SKM-1 treated with dmso at 0.1 percent for 144 hours (cell line): Measurements from ENCODE around the gene EFCAB6.

ENCODE experiments used
- DNase-seq: peaks from one replicate; lab custom pipeline; 2025; ENCODE audit not compliant: unreplicated experiment; lab: John Stamatoyannopoulos, UW

EFCAB6 gene

DNA sequence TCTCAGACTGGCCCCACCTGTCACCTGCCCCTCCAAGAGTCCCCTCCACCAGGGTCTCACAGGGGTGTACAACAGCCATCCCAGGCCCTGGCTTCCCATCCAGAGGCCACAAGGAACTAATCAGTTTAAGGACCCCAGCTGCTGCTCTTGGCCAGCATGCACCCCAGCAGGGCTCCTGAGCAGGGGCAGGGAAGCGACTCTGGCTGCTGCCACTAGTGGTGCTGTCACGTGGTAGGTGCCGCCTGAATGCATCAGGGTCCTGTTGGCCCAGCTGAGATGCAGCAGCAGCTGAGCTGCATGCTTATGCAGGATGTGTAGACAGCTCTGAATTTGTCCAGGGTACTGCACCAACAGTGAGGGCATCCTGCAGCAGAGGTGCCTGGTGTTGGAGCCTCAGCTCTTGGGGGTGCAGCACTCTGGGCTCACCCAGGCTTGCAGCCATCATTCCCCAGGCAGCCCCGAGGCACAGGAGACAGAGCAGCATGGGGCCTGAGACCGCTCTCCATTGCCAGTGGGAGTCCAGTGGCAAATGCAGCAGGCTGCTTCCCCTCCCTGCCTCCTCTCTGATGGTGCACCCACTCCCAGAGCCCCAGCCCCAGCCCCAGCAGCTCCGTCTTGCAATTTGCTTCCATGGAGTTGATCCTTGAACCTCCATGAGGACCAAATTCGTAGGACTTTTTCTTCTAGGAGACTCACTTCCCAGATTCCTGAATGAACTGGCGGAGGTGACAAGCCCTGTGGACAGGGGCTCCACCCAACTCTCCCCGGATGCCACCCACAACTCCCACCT is 301.6 kb downstream of the EFCAB6 start:
- DNase-seq: no peak

GRCh38 chr22:43509337-43509736 is 302.8 kb downstream of the EFCAB6 start:
- DNase-seq: no peak

DNA sequence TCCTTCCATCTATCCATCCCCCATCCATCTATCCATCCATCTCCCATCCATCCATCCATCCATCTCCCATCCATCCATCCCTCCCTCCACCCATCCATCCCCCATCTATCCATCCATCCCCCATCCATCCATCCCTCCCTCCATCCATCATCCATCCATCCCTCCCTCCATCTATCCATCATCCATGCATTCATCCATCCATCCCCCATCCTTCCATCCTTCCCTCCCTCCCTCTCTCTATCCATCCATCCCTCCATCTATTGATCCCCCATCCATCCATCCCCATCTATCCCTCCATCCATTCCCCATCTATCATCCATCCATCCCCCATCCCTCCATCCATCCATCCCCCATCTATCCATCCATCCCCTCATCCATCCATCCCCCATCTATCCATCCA is 303.6 kb downstream of the EFCAB6 start:
- no peak for DNase-seq

DNA sequence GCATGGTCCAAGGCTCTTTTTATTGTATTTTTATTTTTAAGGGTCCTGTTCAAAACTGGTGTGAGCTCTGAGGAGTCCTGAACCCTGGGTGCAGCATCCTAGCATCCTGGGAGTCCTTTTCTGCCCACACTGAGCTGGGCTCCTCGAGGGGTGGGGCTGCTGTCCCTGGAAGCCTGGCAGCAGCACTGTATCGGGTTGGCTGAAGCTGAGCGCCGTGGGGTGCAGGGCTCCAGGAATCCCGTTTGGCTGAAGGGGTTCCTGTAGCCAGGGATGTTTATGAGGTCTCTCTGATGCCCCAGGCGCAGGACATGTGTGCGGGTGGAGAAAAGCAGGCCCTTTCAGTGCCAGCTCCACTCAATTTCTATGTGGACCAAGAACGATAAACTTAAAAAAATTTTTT is 304.9 kb downstream of the EFCAB6 start:
- no peak for DNase-seq

GRCh38 chr22:43506487-43506886 is 305.6 kb downstream of the EFCAB6 start:
- no peak for DNase-seq

- no peak for DNase-seq
These were observed 306.2 kb downstream of the EFCAB6 start for GRCh38 chr22:43505896-43506295.

DNA sequence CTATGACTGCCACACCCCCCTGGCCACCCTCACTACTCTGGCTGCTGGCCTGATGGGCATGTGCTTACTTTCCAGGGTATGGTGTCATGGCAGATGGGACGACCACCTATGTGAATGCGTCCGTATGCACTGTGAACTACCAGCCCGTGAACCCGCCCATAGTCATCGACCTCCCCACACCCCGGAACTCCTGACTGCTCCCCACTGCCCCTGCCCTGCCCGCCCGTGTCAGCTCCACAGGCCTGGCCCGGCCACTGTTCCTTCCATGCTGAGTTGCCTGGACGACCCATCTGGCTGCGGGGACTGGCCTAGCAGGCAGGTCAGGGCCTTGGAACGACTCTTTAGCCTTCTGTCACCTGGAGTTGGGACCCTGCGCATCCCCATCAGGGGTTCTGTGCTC is 306.7 kb downstream of the EFCAB6 start:
- DNase-seq: no peak

DNA sequence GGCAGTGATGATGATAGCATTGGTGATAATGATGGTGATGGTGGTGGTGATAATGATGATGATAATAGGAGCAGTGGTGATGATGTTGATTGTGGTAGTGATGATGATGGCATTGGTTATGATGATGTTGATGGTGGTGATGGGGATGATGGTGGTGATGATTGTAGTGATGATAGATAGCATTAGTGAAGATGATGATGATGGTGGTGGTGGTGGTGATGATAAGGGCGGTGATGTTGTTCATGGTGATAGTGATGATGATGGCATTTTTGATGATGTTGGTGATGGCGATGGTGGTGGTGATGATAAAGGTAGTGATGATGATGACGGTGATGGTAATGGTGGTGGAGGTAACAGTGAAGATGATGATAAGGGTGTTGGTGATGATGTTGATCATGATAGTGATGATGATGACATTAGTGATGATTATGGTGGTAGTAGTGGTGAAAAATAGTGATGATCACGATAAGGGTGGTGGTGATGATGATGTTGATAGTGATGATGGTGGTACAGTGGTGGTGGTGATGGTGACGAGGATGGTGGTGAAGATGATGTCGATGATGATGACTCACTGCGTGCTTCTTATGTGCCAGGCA is 307.3 kb downstream of the EFCAB6 start:
- no peak for DNase-seq

DNA sequence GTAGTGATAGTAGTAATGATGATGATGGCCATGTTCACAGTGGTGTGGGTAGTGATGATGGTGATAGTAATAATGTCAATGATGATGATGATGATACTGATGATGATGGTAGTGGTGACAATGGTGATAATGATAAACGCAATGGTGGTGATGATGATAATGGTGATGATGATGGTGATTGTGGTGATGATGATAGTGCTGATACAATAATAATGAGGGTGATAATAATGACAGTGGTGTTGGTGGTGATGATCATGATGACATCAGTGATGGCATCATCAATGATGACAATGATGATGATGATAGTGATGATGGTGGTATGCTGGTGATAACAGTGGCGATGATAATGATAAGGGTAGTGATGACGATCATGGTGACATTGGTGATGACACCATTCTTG is 308.0 kb downstream of the EFCAB6 start:
- DNase-seq: no peak

- no peak for DNase-seq
These were observed 309.7 kb downstream of the EFCAB6 start for GRCh38 chr22:43502306-43502874.

DNA sequence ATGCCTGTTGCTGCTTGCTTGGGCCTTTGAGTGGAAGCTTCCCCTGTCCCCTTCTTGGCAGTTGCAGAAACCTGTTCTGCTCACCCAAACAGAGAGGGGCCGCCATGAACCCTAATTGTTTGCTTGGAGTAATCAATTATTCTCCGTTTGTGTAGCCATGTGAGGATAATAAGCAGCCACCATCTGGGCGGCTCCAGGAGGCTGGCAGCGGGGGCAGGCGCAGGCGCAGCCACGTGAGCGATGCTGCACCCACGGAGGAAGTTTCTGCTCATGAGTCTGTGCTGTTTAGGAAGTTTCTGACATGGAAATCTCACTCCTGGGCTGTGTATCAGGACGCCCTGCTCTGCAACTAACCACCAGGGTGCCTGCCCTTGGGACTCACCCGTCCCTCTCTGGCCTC is 310.2 kb downstream of the EFCAB6 start:
- no peak for DNase-seq

DNA sequence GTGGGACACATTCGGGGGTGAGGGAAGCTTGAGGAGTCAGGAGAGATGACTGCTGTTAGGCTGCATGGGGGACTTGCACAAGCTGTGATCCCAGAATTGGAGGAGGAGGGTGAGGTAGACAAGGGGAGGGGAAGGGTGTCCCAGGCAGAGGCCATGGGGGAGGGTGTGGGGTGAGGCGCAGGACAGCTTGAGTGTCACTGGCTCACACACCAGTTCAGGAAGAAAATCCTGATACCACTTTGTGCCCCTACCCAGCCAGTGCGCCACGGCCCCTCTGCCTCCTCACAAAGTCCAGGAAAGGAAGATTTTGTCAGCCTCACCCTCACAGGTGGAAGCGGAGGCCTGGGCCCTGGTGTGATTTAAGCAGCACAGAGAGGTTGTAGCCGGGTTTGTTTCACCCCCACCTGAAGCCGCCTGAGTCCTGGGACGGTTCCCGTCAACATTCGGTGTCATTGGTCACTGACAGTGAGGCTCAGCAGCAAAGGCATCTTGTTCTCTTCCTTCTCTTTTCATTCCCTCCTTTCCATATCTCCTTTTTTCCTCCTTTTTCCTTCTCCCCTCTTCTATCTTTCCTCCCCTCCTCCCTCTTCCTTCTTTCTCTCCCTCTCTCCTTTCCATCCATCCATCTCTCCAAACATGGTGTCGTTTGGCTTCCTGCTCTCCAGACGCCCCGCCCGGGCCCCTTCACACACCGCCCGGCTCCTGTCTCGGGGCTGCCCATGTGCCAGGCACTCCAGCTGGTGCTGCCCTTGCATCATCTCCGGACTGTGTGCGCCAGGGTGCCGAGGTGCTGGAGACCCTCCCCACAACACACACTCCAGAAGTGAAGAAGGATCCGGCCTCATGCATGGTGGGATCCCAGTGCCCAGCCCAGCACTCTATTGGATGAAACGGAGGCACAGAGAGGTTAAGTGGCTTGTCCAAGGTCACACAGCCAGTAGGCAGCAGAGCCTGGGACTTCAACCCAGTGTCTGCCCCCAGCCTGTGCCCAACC is 311.0 kb downstream of the EFCAB6 start:
- DNase-seq: no peak

DNA sequence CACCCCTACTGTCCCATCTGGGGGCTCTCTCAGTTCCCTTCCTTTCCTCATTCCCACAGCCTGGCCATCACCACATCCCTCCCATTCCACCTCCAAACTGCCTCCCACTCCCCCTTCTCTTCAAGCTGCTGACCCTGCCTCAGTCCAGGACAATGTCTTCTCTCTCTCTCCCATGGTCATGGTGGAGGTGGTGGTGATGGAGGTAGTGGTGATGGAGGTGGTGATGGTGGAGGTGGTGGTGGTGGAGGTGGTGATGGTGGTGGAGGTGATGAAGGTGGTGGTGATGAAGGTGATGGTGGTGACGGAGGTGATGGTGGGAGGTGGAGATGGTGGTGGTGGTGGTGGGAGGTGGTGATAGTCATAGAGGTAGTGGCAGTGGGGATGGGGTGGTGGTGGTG is 313.2 kb downstream of the EFCAB6 start:
- DNase-seq: no peak

DNA sequence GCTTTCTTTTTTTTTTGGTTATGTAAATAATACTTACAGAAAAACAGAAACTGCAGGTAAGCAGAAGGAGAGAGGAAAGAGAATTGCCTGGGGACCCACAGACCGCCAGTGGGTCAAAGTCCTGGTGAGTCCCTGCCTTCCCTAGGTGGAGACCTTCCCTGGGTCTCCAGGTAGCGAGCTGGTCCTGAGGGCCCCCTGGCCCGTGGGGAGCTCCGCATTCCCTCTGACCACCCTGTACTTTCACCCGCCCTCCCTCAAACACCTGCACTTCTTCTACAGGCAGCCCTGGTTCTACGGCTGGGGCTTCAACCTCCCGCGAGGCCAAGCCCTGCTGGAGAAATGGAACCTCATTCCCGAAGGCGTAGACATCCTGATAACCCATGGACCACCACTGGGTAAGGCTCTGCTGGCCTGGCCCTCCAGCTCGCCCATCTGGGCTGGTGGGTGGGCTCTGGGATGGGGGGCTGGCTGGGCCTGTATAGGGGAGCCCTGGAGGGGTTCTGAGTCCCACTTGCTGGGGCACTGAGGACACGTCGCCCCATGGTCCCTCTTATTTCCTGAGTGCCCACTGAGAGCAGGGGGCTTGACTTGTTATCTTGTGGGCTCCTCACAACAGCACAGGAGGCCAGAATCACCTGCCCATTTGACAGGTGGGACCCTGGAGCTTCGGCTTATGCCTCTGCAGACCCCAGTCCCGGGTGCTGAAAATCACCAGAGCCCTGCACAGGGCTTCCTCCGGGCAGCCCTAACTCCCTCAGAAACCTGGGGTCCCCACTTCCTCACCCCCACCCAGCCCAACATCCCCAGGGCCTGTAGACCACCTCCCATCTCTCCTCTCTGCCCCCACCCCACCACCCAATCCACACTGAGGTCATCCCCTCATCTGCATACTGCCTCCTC is 313.9 kb downstream of the EFCAB6 start:
- no peak for DNase-seq

DNA sequence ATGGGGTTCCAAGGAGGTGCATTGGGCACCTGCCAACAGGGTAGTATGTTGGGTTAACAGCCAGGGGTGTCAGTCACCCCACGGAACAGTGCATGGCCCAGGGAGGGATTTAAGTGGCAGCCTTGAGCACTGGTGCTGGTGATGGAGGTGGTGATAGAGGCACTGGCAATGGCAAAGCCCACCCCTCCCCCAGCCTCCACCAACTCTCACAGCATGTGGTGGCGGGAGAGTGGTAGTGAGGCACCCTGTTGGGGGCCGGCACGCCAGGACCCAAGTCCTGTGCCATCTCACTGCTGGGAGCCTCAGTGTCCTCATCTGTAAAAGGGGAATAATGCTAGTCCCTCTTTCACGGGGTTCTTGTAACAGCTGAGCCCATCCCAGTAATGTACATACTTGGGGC is 318.8 kb downstream of the EFCAB6 start:
- no peak for DNase-seq

DNA sequence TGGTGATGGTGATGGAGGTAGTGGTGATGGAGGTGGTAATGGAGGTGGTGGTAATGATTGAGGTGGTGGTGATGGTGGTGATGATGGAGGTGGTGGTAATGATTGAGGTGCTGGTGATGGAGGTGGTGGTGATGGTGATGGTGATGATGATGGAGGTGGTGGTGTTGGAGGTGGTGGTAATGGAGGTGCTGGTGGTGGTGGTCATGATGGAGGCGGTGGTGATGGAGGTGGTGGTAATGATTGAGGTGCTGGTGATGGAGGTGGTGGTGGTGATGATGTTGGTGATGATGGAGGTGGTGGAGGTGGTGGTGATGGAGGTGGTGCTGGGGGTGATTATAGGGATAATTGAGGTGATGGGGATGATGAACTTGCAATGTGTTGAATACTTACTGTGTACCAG is 320.4 kb downstream of the EFCAB6 start:
- DNase-seq: no peak

- DNase-seq: no peak
These were observed 320.9 kb downstream of the EFCAB6 start for GRCh38 chr22:43491177-43491576.

- no peak for DNase-seq
These were observed 321.8 kb downstream of the EFCAB6 start for GRCh38 chr22:43490311-43490710.

DNA sequence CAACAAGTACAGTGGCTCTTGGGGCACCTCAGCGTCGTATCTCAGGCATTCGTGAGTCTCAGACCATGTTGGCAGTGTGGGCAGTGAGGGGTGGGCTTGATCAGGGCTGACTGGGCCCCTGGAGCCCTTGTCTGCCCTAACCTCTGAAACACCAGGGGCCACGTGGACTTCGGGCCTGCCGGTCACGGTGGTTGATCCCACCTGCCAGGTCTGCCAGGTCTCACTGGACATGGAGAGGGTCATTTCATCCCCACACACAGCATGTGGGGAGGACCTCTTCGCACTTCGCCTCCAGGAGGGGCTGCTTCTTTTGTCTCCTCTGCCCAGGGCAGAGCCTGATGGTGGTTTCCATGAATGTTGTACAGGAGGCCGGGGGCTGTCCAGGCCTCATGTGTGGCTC is 323.2 kb downstream of the EFCAB6 start:
- DNase-seq: no peak
